SK-N-SH (cell line): Measurements from ENCODE around the gene STARD10. TPM values are rescaled to one million over a fixed set of nuclear protein-coding genes. Genes with fewer than 3 reads are reported as not detected.

Experiments used
- CTCF ChIA-PET: fragments of 300-600, 350-600 bp; formaldehyde crosslinking; extraction: SDS; loops from one replicate; lab custom pipeline; 2021; lab: Yijun Ruan, JAX
- POLR2A ChIA-PET: fragments of 350-600 bp; sonication (Branson Sonifier 250); formaldehyde crosslinking; extraction: SDS; loops from one replicate; lab custom pipeline; 2020; ENCODE audit warnings: antibody characterized with exemption, inconsistent platforms; lab: Yijun Ruan, JAX
- DNase-seq: peaks from one replicate; pipeline ENCODE4 v3.0.0; 2012
- H2AFZ ChIP-seq: fragments of 200-600 bp; sonication (generic); 2 replicates; pipeline ENCODE4 v1.8.1; 2016; ENCODE audit warnings: antibody characterized with exemption, mild to moderate bottlenecking, low read depth
- H3F3A ChIP-seq: fragments of 200-600 bp; sonication (generic); replicated peaks from 2 replicates; pipeline ENCODE3; 2016; ENCODE audit warnings: antibody characterized with exemption, mild to moderate bottlenecking; ENCODE audit not compliant: insufficient read depth
- H3K27ac ChIP-seq, 2 experiments: fragments of 200-500 bp in 1 of 2; fragments of 200-600 bp in 1 of 2; sonication (Bioruptor generic) in 1 of 2; sonication (generic), shearing (Covaris generic) in 1 of 2; 2 replicates each; pipeline versions ENCODE4 v1.5.1 to v1.6.1; 2014 to 2016; ENCODE audit warnings: low read depth in 2 of 2, inconsistent platforms in 1 of 2, low read length in 1 of 2, mild to moderate bottlenecking in 1 of 2, mixed read lengths in 1 of 2
- H3K27me3 ChIP-seq: fragments of 200-600 bp; sonication (generic), shearing (Covaris generic); 2 replicates; pipeline ENCODE4 v1.6.1; 2016; ENCODE audit warnings: mixed run types; ENCODE audit not compliant: insufficient read depth
- H3K36me3 ChIP-seq, 2 experiments: fragments of 200-500 bp in 1 of 2; fragments of 200-600 bp in 1 of 2; sonication (Bioruptor generic) in 1 of 2; sonication (generic) in 1 of 2; replicated peaks in 1 of 2; 2 replicates each; pipeline versions ENCODE3 to v1.5.1; 2014 to 2016; ENCODE audit warnings: low read length in 1 of 2, mild to moderate bottlenecking in 1 of 2; ENCODE audit not compliant: insufficient read depth in 2 of 2, control insufficient read depth in 1 of 2
- H3K4me1 ChIP-seq, 2 experiments: fragments of 200-500 bp in 1 of 2; fragments of 200-600 bp in 1 of 2; sonication (Bioruptor generic) in 1 of 2; sonication (generic), shearing (Covaris generic) in 1 of 2; 2 replicates each; pipeline versions ENCODE4 v1.5.1 to v1.6.1; 2014 to 2016; ENCODE audit warnings: low read depth in 1 of 2, low read length in 1 of 2, mixed run types in 1 of 2; ENCODE audit not compliant: insufficient read depth in 2 of 2, control insufficient read depth in 1 of 2
- H3K4me2 ChIP-seq: fragments of 200-600 bp; sonication (generic), shearing (Covaris generic); 2 replicates; pipeline ENCODE4 v1.6.1; 2017; ENCODE audit warnings: mixed run types
- H3K4me3 ChIP-seq, 2 experiments: fragments of 200-500 bp in 1 of 2; fragments of 200-600 bp in 1 of 2; sonication (Bioruptor generic) in 1 of 2; sonication (generic), shearing (Covaris generic) in 1 of 2; 2 replicates each; pipeline versions ENCODE4 v1.5.1 to v1.8.1; 2014 to 2016; ENCODE audit warnings: low read depth in 2 of 2, inconsistent platforms in 1 of 2, low read length in 1 of 2, mild to moderate bottlenecking in 1 of 2, mixed read lengths in 1 of 2, moderate library complexity in 1 of 2
- H3K79me2 ChIP-seq: fragments of 200-600 bp; sonication (generic); 2 replicates; pipeline ENCODE4 v1.8.1; 2017; ENCODE audit warnings: mild to moderate bottlenecking; ENCODE audit not compliant: insufficient read depth
- H3K9ac ChIP-seq: fragments of 200-600 bp; sonication (generic); 2 replicates; pipeline ENCODE4 v1.6.1; 2017; ENCODE audit warnings: mixed run types
- H3K9me2 ChIP-seq: fragments of 200-600 bp; sonication (generic); 2 replicates; pipeline ENCODE4 v1.6.1; 2017; ENCODE audit warnings: mixed run types
- H3K9me3 ChIP-seq: fragments of 200-600 bp; sonication (generic); 2 replicates; pipeline ENCODE4 v1.6.1; 2017; ENCODE audit warnings: mixed run types, mild to moderate bottlenecking, moderate library complexity
- H4K20me1 ChIP-seq: fragments of 200-600 bp; sonication (generic); 2 replicates; pipeline ENCODE4 v1.6.1; 2017; ENCODE audit warnings: mild to moderate bottlenecking, mixed run types; ENCODE audit not compliant: insufficient read depth
- EP300 ChIP-seq, 2 experiments: IDR thresholded peaks; 2 replicates each; pipeline versions ENCODE4 v1.4.0 to v1.6.1; 2012; ENCODE audit warnings: borderline replicate concordance in 1 of 2, low read depth in 1 of 2, low read length in 1 of 2
- FOXJ3 ChIP-seq: sonication (generic); formaldehyde crosslinking; IDR thresholded peaks from 2 replicates; pipeline ENCODE4 v1.5.1; 2020; ENCODE audit warnings: mild to moderate bottlenecking, missing genetic modification reagents
- GABPA ChIP-seq: IDR thresholded peaks from 2 replicates; pipeline ENCODE4 v1.4.0; 2012; ENCODE audit warnings: low read depth, mild to moderate bottlenecking
- JUND ChIP-seq: IDR thresholded peaks from 2 replicates; pipeline ENCODE4 v1.4.0; 2012
- MAX ChIP-seq: IDR thresholded peaks from 2 replicates; pipeline ENCODE4 v1.4.0; 2012; ENCODE audit warnings: low read depth
- MXI1 ChIP-seq: IDR thresholded peaks from 2 replicates; pipeline ENCODE4 v1.6.1; 2012; ENCODE audit warnings: mild to moderate bottlenecking, low read depth, low read length, improper control_type of control experiment
- NFIC ChIP-seq: IDR thresholded peaks from 2 replicates; pipeline ENCODE4 v1.4.0; 2012; ENCODE audit warnings: borderline replicate concordance
- PBX3 ChIP-seq: IDR thresholded peaks from 2 replicates; pipeline ENCODE4; 2012
- RAD21 ChIP-seq: IDR thresholded peaks from 2 replicates; pipeline ENCODE4 v1.6.1; 2012; ENCODE audit warnings: mild to moderate bottlenecking, low read length
- RCOR1 ChIP-seq: fragments of 150-350 bp; IDR thresholded peaks from 2 replicates; pipeline ENCODE4 v1.6.1; 2017; ENCODE audit warnings: antibody characterized with exemption, low read length
- RFX5 ChIP-seq: IDR thresholded peaks from 2 replicates; pipeline ENCODE4 v1.6.1; 2012; ENCODE audit warnings: mild to moderate bottlenecking, improper control_type of control experiment, low read length
- RXRA ChIP-seq: IDR thresholded peaks from 2 replicates; pipeline ENCODE4 v1.4.0; 2012; ENCODE audit warnings: low read depth, mild to moderate bottlenecking, borderline replicate concordance
- SMC3 ChIP-seq: IDR thresholded peaks from 2 replicates; pipeline ENCODE4 v1.6.1; 2012; ENCODE audit warnings: low read depth, low read length, improper control_type of control experiment
- TAF1 ChIP-seq: IDR thresholded peaks from 2 replicates; pipeline ENCODE4 v1.6.1; 2012; ENCODE audit warnings: low read depth, mild to moderate bottlenecking, low read length, moderate library complexity, borderline replicate concordance
- TEAD4 ChIP-seq: IDR thresholded peaks from 2 replicates; pipeline ENCODE4 v1.4.0; 2012; ENCODE audit warnings: mild to moderate bottlenecking, borderline replicate concordance; ENCODE audit not compliant: insufficient read depth
- USF2 ChIP-seq: fragments of 150-350 bp; IDR thresholded peaks from 2 replicates; pipeline ENCODE4 v1.6.1; 2017; ENCODE audit warnings: antibody characterized with exemption, low read length, low read depth, borderline replicate concordance
- YY1 ChIP-seq: IDR thresholded peaks from 2 replicates; pipeline ENCODE4 v1.4.0; 2012; ENCODE audit warnings: low read depth, mild to moderate bottlenecking
- WGBS: methylation state at CpG from one replicate; pipeline ENCODE4 v1.1.6; 2017; ENCODE audit warnings: low lambda C conversion rate; 5-methylcytosine and 5-hydroxymethylcytosine counted together
- polyA plus RNA-seq, 3 experiments: library from polyadenylated mRNA; depleted of rRNA; stranded (reverse); fragments of >200 nt; gene quantifications; 2 replicates each; pipeline ENCODE4 v1.2.3, GENCODE V29; 2012
- TF ChIP-seq, protein P1 (sequence below): fragments of 200-600 bp; sonication (generic); IDR thresholded peaks from 2 replicates; pipeline ENCODE4 v1.6.1; 2017; ENCODE audit warnings: antibody characterized with exemption, mild to moderate bottlenecking, moderate library complexity

Gene STARD10
- polyA plus RNA-seq, 1 of the 3 experiments (the other 2 are of a cell fraction) = 47.7 TPM

GRCh38 chr11:72820439-72821139 lies 26.7 kb upstream of the STARD10 start:
- DNase-seq = no peak
- Histone ChIP-seq H3K36me3 (no peaks in the 10 kb centered on the region), H3K9ac (no peak overlapping the region), H3K27me3 (no peaks in the 10 kb centered on the region), H3K79me2 (no peaks in the 10 kb centered on the region), H3K4me2 (no peak overlapping the region), H4K20me1 (no peaks in the 10 kb centered on the region), H3K4me1 (peaks cover 11 to 28% of the 10 kb centered on the region in 2 experiments; a peak in 2 of 4 replicates), H3K9me3 (no peaks in the 10 kb centered on the region), H3K9me2 (no peaks in the 10 kb centered on the region), H3K27ac (no peak overlapping the region), H2AFZ (no peak overlapping the region), H3K4me3 (no peak overlapping the region), H3F3A (no peaks in the 10 kb centered on the region)
- ChIA-PET POLR2A (no interaction called here), CTCF (interaction anchor here (3.1 to 4.1 kb wide), 2 partner anchors 11 to 95 kb away, joined by 18 to 31 read pairs; no protein-coding TSS in a partner anchor)
- 94% methylated on average over 12 of the region's 15 CpGs for WGBS
- TF ChIP-seq RXRA (no peak), RAD21 (no peak), TAF1 (no peak), JUND (no peak), GABPA (no peak), TEAD4 (no peak), USF2 (no peak), SMC3 (no peak), RFX5 (no peak), EP300 (IDR thresholded peaks at IDR 0.05; ENCODE audit: borderline replicate concordance in 1 of 2, low read depth in 1 of 2, low read length in 1 of 2) (no peak), RCOR1 (no peak), FOXJ3 (CRISPR knock-in tag) (no peak), NFIC (no peak), MXI1 (no peak), MAX (no peak), PBX3 (no peak), YY1 (no peak)
- TF ChIP-seq, protein P1, sequence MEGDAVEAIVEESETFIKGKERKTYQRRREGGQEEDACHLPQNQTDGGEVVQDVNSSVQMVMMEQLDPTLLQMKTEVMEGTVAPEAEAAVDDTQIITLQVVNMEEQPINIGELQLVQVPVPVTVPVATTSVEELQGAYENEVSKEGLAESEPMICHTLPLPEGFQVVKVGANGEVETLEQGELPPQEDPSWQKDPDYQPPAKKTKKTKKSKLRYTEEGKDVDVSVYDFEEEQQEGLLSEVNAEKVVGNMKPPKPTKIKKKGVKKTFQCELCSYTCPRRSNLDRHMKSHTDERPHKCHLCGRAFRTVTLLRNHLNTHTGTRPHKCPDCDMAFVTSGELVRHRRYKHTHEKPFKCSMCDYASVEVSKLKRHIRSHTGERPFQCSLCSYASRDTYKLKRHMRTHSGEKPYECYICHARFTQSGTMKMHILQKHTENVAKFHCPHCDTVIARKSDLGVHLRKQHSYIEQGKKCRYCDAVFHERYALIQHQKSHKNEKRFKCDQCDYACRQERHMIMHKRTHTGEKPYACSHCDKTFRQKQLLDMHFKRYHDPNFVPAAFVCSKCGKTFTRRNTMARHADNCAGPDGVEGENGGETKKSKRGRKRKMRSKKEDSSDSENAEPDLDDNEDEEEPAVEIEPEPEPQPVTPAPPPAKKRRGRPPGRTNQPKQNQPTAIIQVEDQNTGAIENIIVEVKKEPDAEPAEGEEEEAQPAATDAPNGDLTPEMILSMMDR = no peak
